ENCODE results near the gene TRAF1.

TRAF1 gene

DNA sequence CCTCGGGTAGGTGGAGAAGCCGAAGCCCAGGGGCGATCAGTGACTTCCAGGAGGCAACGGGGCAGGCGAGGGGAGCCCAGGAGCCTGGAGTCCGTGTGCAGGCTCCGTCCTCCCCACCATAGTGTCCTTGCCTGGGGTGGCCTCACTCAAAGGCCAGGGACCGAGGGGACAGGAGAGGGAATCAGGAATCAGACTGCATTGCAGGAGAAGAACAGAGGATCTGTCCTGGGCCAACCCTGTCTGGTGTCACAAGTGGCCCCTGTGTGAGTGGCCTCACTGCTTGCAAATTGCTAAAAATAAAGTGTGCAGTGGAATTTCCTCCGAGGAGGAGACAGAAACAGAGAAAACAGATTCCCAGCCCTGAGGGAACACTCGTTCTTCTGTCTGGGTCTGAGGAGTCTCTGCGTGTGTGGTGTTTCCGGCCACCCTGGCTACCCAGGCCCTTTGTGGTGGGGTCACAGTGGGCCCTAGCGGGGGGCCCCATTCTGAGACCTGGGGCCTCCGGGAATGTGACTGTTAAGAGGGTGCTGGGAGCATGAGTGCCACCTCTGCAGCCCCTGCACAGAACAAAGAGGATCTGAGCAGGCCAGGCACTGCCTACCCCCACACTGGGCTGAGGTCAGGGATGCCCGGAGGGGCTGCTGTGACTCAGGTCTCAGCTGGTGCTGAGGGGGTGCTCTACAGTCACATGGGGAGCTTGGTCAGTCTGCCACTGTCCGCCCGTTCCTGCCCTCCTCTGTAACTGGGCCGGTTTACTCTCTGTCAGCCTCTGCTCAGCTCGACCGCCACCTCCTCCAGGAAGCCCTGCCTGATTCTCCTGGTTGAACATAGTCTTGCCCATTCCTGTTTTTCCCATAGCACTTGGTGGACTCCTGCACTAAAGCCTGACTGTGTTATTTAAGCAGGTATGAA is 7.4 kb downstream of the TRAF1 start:
- no peak overlapping the region for H3K27ac ChIP-seq
- no peak for DNase-seq (ENCODE audit: low read depth, low spot score)
- TF ChIP-seq EZH2 (IDR thresholded peaks at IDR 0.05) (no peak), FOXP2 (optimal IDR thresholded peaks at IDR 0.05; ENCODE audit: control extremely low read depth, extremely low read length, insufficient read depth) (no peak)
- no peaks in the 10 kb centered on the region for H3K9me3 ChIP-seq (ENCODE audit: low read depth, low read length)
- no peak overlapping the region for H3K4me3 ChIP-seq
- H3K36me3 ChIP-seq (ENCODE audit: insufficient read depth, low read length), result no peaks in the 10 kb centered on the region
- no peak overlapping the region for H3K9ac ChIP-seq (ENCODE audit: insufficient read length)

DNA sequence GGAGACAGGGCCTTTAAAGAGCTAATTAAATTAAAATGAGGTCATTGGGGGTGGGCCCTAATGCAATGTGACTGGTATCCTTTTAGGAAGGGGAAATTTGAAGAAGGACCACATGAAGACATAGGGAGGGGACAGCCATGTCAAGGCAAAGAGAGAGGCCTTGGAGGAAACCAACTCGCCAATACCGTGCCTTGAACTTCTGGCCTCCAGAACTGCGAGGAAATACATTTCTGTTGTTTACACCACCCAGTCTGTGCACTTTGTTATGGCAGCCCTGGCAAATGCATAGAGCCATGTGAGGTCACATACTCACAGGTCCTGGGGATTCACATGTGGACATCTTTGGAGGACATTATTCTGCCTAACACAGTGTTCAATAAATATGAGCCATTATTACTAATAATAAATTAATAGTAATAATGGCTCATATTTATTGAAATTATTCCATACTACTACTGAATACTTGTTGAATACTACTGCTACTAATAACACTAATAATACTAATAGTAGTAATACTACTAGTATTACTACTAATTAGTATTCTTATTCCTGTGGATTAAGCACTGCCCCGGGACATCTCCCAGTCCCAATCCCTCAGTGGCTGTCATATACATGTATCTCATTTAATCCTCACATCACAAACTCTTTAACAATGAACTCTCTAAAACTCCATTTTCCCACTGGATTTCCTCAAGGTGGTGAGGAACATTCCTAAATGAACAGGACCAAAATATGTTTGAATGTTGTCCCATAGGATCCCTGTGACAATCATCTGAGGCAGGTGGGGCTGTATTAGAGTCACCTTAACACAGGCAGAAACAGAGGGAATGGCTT is 8.4 kb downstream of the TRAF1 start:
- H3K4me3 ChIP-seq, result no peak overlapping the region
- H3K9ac ChIP-seq (ENCODE audit: insufficient read length), result no peak overlapping the region
- TF ChIP-seq EZH2 (IDR thresholded peaks at IDR 0.05) (no peak), POLR2AphosphoS5 (IDR thresholded peaks at IDR 0.05; ENCODE audit: borderline replicate concordance, low read depth, low read length) (no peak), FOXP2 (optimal IDR thresholded peaks at IDR 0.05; ENCODE audit: control extremely low read depth, extremely low read length, insufficient read depth) (no peak)
- H3K27ac ChIP-seq, result no peak overlapping the region
- H3K9me3 ChIP-seq (ENCODE audit: low read depth, low read length), result no peaks in the 10 kb centered on the region
- DNase-seq (ENCODE audit: low read depth, low spot score), result no peak
- no peaks in the 10 kb centered on the region for H3K36me3 ChIP-seq (ENCODE audit: insufficient read depth, low read length)

DNA sequence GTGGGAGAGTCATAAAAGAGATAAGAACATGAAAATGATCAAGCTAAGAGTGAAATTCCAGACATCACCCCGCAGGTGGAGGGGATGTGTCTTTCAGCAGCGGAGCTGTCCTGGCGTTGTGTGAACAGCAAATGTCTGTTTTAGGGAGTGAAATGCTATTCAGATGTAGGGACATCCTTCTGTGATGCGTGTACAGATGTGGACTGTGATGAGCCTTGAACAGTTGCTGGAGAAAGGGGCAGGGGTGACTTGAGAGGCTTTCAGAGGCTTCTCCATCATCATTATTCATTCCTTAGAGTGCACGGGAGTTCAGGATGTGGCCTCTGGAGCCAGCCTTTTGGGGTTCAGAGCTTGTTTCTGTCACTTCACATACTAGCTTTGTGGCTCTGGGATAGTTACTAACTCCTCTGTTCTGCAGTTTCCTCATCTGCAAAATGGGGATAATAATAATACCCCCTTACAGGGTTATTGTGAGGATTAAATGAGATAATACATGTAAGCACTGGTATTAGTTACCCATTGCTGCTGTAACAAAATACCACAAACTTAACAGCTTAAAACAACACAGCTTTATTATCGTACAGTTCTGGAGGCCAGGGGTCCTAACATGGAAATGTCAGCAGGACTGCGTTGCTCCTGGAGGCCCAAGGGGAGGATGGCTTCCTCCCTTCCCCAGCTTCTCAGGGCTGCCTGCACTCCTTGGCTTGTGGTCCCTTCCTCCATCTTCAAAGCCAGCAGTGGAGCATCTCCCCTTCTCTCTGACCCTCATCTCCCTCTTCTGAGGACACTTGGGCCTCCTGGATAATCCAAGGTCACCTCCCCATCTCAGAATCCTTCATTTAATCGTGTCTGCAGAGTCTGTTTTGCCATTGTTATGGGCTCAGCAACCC is 9.4 kb downstream of the TRAF1 start:
- Histone ChIP-seq H3K4me3 (no peak overlapping the region), H3K9me3 (ENCODE audit: low read depth, low read length) (no peaks in the 10 kb centered on the region), H3K27ac (no peak overlapping the region), H3K36me3 (ENCODE audit: insufficient read depth, low read length) (no peaks in the 10 kb centered on the region), H3K9ac (ENCODE audit: insufficient read length) (no peak overlapping the region)
- TF ChIP-seq POLR2AphosphoS5 (IDR thresholded peaks at IDR 0.05; ENCODE audit: borderline replicate concordance, low read depth, low read length), result no peak
- TF ChIP-seq EZH2 (IDR thresholded peaks at IDR 0.05), result no peak
- DNase-seq (ENCODE audit: low read depth, low spot score), result no peak

DNA sequence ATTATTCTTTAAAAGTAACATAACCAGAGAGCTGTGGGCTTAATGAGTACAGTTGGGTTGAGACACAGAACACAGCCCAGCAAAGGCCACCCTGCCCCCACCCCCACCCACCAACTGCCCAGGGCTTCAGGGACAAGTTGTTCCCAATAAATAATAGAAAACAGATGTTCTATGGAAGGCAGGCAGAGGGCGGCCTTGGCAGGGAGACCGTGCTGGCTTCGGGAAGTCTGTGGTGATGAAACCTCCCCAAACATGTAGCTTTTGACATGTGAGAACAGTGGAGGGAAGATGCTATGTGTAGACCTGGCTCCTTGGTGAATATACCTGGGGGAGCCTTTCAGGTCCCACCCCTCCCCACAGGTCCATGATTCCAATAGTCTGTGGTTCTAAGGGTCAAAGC is 10.0 kb downstream of the TRAF1 start:
- H3K4me3 ChIP-seq, result no peak overlapping the region; the same call in 1 of the 2 replicates
- H3K9ac ChIP-seq (ENCODE audit: insufficient read length), result no peak overlapping the region
- H3K27ac ChIP-seq, result no peak overlapping the region
- H3K36me3 ChIP-seq (ENCODE audit: insufficient read depth, low read length), result no peaks in the 10 kb centered on the region
- H3K9me3 ChIP-seq (ENCODE audit: low read depth, low read length), result no peaks in the 10 kb centered on the region
- no peak for DNase-seq (ENCODE audit: low read depth, low spot score)
- no peak for TF ChIP-seq POLR2AphosphoS5 (IDR thresholded peaks at IDR 0.05; ENCODE audit: borderline replicate concordance, low read depth, low read length)
- TF ChIP-seq EZH2 (IDR thresholded peaks at IDR 0.05), result no peak
- TF ChIP-seq FOXP2 (optimal IDR thresholded peaks at IDR 0.05; ENCODE audit: control extremely low read depth, extremely low read length, insufficient read depth), result no peak

DNA sequence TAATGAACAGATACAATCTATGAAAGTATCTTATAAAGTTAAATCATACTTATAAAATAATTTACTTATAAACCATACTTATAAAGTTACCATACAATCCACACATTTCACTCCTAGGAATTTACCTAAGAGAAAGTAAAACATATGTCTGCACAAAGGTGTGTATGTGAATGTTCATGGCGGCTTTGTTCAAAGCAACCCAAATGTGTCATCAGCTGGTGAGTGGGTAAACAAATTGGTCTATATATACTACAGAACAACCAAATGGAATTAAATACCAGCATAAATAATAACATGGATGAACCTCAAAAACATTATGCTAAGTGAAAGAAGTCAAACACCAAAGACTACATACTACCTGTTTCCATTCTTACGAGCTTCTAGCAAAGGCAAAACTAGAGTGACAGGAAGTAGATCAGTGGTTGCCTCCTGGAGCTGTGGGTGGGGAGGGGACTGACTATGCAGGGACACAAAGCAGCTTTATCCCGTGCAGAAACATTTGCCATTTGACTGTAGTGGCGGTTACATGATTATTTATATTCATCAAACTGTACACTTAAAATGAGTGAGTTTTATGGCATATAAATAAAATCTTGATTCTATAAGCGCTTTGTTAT is 10.6 kb downstream of the TRAF1 start:
- no peak overlapping the region for H3K27ac ChIP-seq
- H3K4me3 ChIP-seq, result no peak overlapping the region; the same call in 1 of the 2 replicates
- no peak for TF ChIP-seq EZH2 (IDR thresholded peaks at IDR 0.05)
- no peak for TF ChIP-seq POLR2AphosphoS5 (IDR thresholded peaks at IDR 0.05; ENCODE audit: borderline replicate concordance, low read depth, low read length)
- TF ChIP-seq FOXP2 (optimal IDR thresholded peaks at IDR 0.05; ENCODE audit: control extremely low read depth, extremely low read length, insufficient read depth), result no peak
- no peaks in the 10 kb centered on the region for H3K36me3 ChIP-seq (ENCODE audit: insufficient read depth, low read length)
- DNase-seq (ENCODE audit: low read depth, low spot score), result no peak
- H3K9ac ChIP-seq (ENCODE audit: insufficient read length), result no peak overlapping the region
- H3K9me3 ChIP-seq (ENCODE audit: low read depth, low read length), result no peaks in the 10 kb centered on the region

DNA sequence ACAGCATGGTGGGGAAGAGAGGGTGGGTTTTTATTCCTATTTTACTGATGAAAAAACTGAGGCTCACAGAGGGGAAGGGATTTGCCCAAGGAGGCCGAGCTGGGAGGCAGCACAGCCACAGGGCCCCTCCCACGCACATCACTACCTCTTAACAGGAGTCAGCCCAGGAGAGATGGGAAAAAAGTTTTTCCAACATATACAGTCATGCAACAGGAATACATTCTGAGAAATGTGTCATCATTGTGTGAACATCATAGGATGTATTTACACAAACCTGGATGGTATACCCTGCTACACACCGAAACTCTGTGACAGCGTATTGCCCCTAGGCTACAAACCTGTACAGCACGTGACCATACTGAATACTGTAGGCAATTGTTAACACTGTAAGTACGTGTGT is 11.6 kb downstream of the TRAF1 start:
- H3K4me3 ChIP-seq, result no peak overlapping the region
- H3K36me3 ChIP-seq (ENCODE audit: insufficient read depth, low read length), result no peaks in the 10 kb centered on the region
- H3K9ac ChIP-seq (ENCODE audit: insufficient read length), result no peak overlapping the region
- TF ChIP-seq FOXP2 (optimal IDR thresholded peaks at IDR 0.05; ENCODE audit: control extremely low read depth, extremely low read length, insufficient read depth) (no peak), EZH2 (IDR thresholded peaks at IDR 0.05) (no peak), POLR2AphosphoS5 (IDR thresholded peaks at IDR 0.05; ENCODE audit: borderline replicate concordance, low read depth, low read length) (no peak)
- H3K27ac ChIP-seq, result no peak overlapping the region
- no peak for DNase-seq (ENCODE audit: low read depth, low spot score)
- H3K9me3 ChIP-seq (ENCODE audit: low read depth, low read length), result no peaks in the 10 kb centered on the region

DNA sequence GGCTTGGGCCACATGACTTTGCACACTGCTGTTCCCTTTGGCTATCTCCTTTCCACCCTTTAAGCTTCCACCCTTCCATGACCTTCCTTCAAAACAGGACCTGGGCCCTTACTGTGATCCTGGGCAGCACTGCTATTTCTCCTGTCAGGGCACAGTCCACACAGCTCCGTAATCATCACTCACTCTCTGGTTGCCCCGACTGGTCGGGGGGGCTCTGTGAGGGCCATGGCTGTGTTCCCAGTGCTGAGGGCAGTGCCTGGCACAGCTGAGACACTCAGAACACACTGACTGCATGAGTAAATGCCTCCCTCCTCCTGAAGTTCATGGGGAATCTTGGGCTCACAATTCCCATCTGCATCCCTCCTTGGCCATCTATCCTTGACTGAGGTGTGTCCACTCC is 12.2 kb downstream of the TRAF1 start:
- H3K36me3 ChIP-seq (ENCODE audit: insufficient read depth, low read length), result no peaks in the 10 kb centered on the region
- no peak overlapping the region for H3K4me3 ChIP-seq
- TF ChIP-seq POLR2AphosphoS5 (IDR thresholded peaks at IDR 0.05; ENCODE audit: borderline replicate concordance, low read depth, low read length), result no peak
- TF ChIP-seq FOXP2 (optimal IDR thresholded peaks at IDR 0.05; ENCODE audit: control extremely low read depth, extremely low read length, insufficient read depth), result no peak
- no peak for TF ChIP-seq EZH2 (IDR thresholded peaks at IDR 0.05)
- no peak overlapping the region for H3K27ac ChIP-seq
- DNase-seq (ENCODE audit: low read depth, low spot score), result no peak
- no peaks in the 10 kb centered on the region for H3K9me3 ChIP-seq (ENCODE audit: low read depth, low read length)
- H3K9ac ChIP-seq (ENCODE audit: insufficient read length), result no peak overlapping the region
